ENCODE data around the gene GNPDA1. TPM values are rescaled to one million over a fixed set of nuclear protein-coding genes. Genes with fewer than 3 reads are reported as not detected.
"Not testable (repeated sequence)": the region's sequence is repeated elsewhere in the genome, so short reads cannot be mapped to it uniquely, and the experiment has no call there.

Gene GNPDA1
- total RNA-seq, 4 donors from 2014 or later, result 13.2 to 106 (median 56.1) TPM

DNA sequence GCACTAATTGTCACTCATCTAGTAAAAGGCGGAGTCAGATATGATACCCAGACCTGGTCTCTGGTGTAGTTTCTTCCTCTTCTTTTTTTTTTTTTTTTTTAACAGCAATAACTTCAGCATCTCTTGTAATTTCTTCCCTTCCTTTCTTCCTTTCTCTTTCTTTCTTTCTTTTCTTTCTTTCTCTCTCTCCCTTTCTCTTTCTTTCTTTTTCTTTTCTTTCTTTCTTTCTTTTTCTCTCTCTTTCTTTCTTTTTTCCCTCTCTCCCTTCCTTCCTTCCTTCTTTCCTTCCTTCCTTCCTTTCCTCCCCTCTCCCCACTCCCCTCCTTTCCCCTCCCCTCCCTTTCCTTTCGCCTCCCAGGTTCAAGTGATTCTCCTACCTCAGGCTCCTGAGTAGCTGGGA lies 25.9 kb upstream of the GNPDA1 start:
- Histone ChIP-seq H3K27ac (no peak overlapping the region), H3K4me1 (no peaks in the 10 kb centered on the region), H3K4me3 (no peak overlapping the region), H3K27me3 (no peaks in the 10 kb centered on the region), H3K9me3 (no peaks in the 10 kb centered on the region), H3K36me3 (no peaks in the 10 kb centered on the region)
- TF ChIP-seq POLR2A (IDR thresholded peaks at IDR 0.05), result no peak
- TF ChIP-seq, protein P1, sequence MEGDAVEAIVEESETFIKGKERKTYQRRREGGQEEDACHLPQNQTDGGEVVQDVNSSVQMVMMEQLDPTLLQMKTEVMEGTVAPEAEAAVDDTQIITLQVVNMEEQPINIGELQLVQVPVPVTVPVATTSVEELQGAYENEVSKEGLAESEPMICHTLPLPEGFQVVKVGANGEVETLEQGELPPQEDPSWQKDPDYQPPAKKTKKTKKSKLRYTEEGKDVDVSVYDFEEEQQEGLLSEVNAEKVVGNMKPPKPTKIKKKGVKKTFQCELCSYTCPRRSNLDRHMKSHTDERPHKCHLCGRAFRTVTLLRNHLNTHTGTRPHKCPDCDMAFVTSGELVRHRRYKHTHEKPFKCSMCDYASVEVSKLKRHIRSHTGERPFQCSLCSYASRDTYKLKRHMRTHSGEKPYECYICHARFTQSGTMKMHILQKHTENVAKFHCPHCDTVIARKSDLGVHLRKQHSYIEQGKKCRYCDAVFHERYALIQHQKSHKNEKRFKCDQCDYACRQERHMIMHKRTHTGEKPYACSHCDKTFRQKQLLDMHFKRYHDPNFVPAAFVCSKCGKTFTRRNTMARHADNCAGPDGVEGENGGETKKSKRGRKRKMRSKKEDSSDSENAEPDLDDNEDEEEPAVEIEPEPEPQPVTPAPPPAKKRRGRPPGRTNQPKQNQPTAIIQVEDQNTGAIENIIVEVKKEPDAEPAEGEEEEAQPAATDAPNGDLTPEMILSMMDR (IDR thresholded peaks at IDR 0.05), result no peak
- no peak for DNase-seq
- intact Hi-C loops (cut with DNase I; ENCODE audit: low total_unique reads), result no loop called here

GRCh38 chr5:142037599-142037998 lies 24.8 kb upstream of the GNPDA1 start:
- H3K9me3 ChIP-seq; H3K4me3 ChIP-seq; intact Hi-C loops (cut with DNase I; ENCODE audit: low total_unique reads); DNase-seq; H3K27ac ChIP-seq; H3K27me3 ChIP-seq; H3K4me1 ChIP-seq; H3K36me3 ChIP-seq: not testable (repeated sequence)

DNA sequence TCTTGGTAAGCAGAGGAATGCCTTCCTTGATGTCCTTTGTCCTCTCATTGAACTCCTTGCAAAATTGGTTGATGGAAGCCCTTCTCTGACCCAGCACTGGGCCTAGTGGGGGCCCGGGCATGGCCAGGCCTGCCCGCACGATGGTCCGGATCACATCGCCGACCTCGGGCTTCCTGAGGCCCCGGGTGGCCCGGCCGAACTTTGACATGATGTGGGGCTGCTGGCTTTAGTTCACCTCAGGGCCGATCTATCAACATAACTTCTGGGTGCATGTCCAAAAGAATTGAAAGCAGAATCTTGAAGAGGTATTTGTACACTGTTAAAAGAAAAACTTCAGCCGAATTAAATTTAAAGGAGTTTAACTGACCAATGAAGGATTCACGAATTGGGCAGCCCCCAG lies 24.1 kb upstream of the GNPDA1 start:
- no peaks in the 10 kb centered on the region for H3K27me3 ChIP-seq
- no peaks in the 10 kb centered on the region for H3K9me3 ChIP-seq
- no peak overlapping the region for H3K27ac ChIP-seq
- DNase-seq, result no peak
- no peak for TF ChIP-seq POLR2A (IDR thresholded peaks at IDR 0.05)
- TF ChIP-seq, protein P1 (IDR thresholded peaks at IDR 0.05), result no peak
- intact Hi-C loops (cut with DNase I; ENCODE audit: low total_unique reads), result no loop called here
- H3K4me1 ChIP-seq, result no peaks in the 10 kb centered on the region
- H3K36me3 ChIP-seq, result no peaks in the 10 kb centered on the region
- no peak overlapping the region for H3K4me3 ChIP-seq

DNA sequence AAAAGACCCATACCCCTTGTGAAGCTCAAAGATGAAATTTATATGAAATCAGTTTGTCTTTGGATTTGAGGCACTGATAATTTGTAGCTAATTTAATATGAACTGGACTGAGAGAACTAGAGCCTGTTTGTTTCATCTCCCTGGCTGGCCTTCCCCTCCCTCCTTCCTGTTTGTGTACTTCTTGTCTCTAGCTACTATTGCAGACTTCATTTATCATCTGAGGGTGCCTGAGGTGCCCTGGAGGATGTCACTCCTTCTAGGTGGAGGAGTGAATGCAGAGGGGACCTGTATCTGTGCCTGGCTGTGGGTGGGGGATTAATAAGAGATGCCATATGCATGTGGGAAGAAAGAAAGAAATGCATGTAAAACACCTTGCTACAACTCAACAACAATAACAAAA lies 22.2 kb upstream of the GNPDA1 start:
- H3K27me3 ChIP-seq, result no peaks in the 10 kb centered on the region
- DNase-seq, result no peak
- no peaks in the 10 kb centered on the region for H3K4me1 ChIP-seq
- H3K9me3 ChIP-seq, result no peaks in the 10 kb centered on the region
- H3K4me3 ChIP-seq, result no peak overlapping the region
- H3K27ac ChIP-seq, result no peak overlapping the region
- TF ChIP-seq, protein P1 (IDR thresholded peaks at IDR 0.05), result no peak
- no peak for TF ChIP-seq POLR2A (IDR thresholded peaks at IDR 0.05)
- no peaks in the 10 kb centered on the region for H3K36me3 ChIP-seq
- intact Hi-C loops (cut with DNase I; ENCODE audit: low total_unique reads), result no loop called here

DNA sequence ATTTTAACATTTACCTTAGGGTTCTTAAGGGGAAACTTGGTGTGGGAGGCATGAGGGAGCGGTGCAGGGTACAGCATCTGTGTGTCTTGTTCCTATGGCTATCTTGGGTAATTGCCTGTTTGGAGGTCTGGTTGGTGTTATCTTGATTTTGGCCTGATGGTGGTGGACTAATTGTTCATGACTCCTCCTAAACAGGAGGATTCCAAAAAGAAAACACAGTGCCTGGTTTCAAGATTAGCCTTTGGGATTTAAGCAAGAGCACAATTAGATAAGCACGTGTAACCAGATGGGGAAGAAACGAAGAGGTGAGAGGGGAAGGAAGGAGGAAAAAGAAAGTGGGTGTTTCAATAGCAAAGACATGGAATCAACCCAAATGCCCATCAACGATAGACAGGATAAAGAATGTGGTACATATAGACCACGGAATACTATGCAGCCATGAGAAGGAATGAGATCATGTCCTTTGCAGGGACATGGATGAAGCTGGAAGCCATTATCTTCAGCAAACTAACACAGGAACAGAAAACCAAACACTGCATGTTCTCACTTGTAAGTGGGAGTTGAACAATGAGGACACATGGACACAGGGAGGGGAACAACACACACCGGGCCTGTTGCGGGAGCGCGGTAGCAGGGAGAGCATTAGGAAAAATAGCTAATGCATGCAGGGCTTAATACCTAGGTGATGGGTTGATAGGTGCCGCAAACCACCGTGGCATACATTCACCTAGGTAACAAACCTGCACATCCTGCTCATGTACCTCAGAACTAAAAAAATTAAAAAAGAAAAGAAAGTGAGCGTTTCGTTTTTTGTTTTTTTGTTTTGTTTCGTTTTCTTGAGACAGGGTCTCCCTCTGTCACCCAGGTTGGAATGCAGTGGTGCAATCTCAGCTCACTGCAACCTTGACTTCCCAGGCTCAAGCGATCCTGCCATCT lies 21.1 kb upstream of the GNPDA1 start:
- H3K36me3 ChIP-seq; H3K4me3 ChIP-seq; H3K4me1 ChIP-seq; H3K9me3 ChIP-seq; H3K27me3 ChIP-seq; intact Hi-C loops (cut with DNase I; ENCODE audit: low total_unique reads); DNase-seq; H3K27ac ChIP-seq: not testable (repeated sequence)

DNA sequence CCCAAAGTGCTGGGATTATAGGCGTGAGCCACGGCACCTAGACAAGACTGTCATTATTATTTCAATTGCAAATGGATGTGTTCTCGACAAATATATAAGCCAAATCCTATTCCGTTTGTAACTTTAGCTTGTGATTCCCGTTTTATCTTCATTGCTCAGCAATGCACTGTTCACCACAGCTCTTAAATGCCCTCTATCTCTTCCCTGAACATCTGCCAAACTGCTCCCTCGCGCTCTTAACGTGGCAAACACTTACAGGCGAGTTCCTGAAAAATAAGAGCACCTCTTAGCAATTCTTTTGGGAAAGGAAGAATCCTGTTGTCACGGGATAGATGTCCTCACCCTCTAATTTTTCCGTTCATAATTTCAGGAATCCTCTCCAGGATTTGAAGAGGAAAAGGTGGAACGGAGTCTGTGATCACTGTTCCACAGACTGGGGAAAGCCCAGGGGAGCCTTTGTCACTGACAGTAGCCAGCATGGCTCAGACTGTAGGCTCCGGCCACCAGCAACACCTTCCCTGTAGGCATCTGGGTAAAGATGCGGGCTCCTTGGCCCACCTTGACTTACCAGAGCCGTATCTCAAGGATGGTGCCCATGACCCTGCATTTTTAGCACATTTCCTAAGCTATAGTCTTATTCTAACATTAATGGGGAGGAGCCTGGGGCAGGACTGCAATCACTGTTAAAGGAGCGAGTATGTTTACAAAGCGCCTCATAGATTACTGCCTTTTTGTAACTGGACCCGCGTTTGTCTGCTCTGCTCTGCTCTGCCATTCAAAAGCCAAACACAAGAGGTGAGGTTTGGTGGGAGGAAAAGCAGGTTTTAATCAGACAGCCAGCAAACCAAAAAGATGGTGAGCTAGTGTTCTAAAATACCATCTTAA lies 20.2 kb upstream of the GNPDA1 start:
- H3K27me3 ChIP-seq, result no peaks in the 10 kb centered on the region
- H3K4me1 ChIP-seq, result no peaks in the 10 kb centered on the region
- no peak overlapping the region for H3K4me3 ChIP-seq
- H3K27ac ChIP-seq, result no peak overlapping the region
- no peak for TF ChIP-seq POLR2A (IDR thresholded peaks at IDR 0.05)
- TF ChIP-seq, protein P1 (IDR thresholded peaks at IDR 0.05), result no peak
- no peak for DNase-seq
- H3K9me3 ChIP-seq, result no peaks in the 10 kb centered on the region
- intact Hi-C loops (cut with DNase I; ENCODE audit: low total_unique reads), result no loop called here
- H3K36me3 ChIP-seq, result no peaks in the 10 kb centered on the region
